Measurements from ENCODE around the gene MAP1LC3A.
A peak's percentile ranks its signal among the peaks of the same experiment; 100 is the strongest.

The MAP1LC3A gene

GRCh38 chr20:34595377-34596184 lies 37.1 kb downstream of the MAP1LC3A start:
- Histone ChIP-seq H3K4me2 (ENCODE audit: low read depth, low read length) (no peak overlapping the region), H2AFZ (ENCODE audit: low read length) (no peak overlapping the region), H3K9me2 (replicated peaks; ENCODE audit: insufficient read depth, low read length) (no peaks in the 10 kb centered on the region), H4K20me1 (ENCODE audit: insufficient read depth, low read length) (no peaks in the 10 kb centered on the region), H3K27me3 (replicated peaks; ENCODE audit: insufficient read depth, low read length) (no peaks in the 10 kb centered on the region), H3K9ac (ENCODE audit: low read length) (no peak overlapping the region), H3K4me3 (ENCODE audit: low read length) (no peak overlapping the region), H3F3A (ENCODE audit: insufficient read depth, low read length) (no peaks in the 10 kb centered on the region), H3K9me3 (replicated peaks; ENCODE audit: insufficient read depth, low read length) (no peaks in the 10 kb centered on the region), H3K36me3 (replicated peaks; ENCODE audit: insufficient read depth, low read length) (no peaks in the 10 kb centered on the region), H3K4me1 (ENCODE audit: low read length) (peaks cover 3% of the 10 kb centered on the region; the same call in 1 of the 2 replicates), H3K27ac (ENCODE audit: low read length) (no peak overlapping the region), H3K79me2 (ENCODE audit: low read length) (no peaks in the 10 kb centered on the region)
- no peak for DNase-seq
- TF ChIP-seq EZH2 (optimal IDR thresholded peaks at IDR 0.05; ENCODE audit: low read depth, low read length) (no peak), EZH2phosphoT487 (IDR thresholded peaks at IDR 0.05; ENCODE audit: low read length) (no peak), CTCF (IDR thresholded peaks at IDR 0.05; ENCODE audit: low read length) (no peak)

GRCh38 chr20:34600892-34601653 lies 42.6 kb downstream of the MAP1LC3A start:
- TF ChIP-seq CTCF (IDR thresholded peaks at IDR 0.05; ENCODE audit: low read length), result no peak
- no peak for TF ChIP-seq EZH2 (optimal IDR thresholded peaks at IDR 0.05; ENCODE audit: low read depth, low read length)
- TF ChIP-seq EZH2phosphoT487 (IDR thresholded peaks at IDR 0.05; ENCODE audit: low read length), result no peak
- Histone ChIP-seq H3F3A (ENCODE audit: insufficient read depth, low read length) (peaks cover 10% of the 10 kb centered on the region), H3K36me3 (replicated peaks; ENCODE audit: insufficient read depth, low read length) (no peaks in the 10 kb centered on the region), H3K27ac (ENCODE audit: low read length) (peak overlapping the region; percentile 19; the same call in 1 of the 2 replicates), H4K20me1 (ENCODE audit: insufficient read depth, low read length) (no peaks in the 10 kb centered on the region), H3K79me2 (ENCODE audit: low read length) (no peaks in the 10 kb centered on the region), H3K4me2 (ENCODE audit: low read depth, low read length) (peak overlapping the region; percentile 51; the same call in 1 of the 2 replicates), H3K4me1 (ENCODE audit: low read length) (peaks cover 30% of the 10 kb centered on the region), H3K27me3 (replicated peaks; ENCODE audit: insufficient read depth, low read length) (no peaks in the 10 kb centered on the region), H3K9me3 (replicated peaks; ENCODE audit: insufficient read depth, low read length) (no peaks in the 10 kb centered on the region), H3K4me3 (ENCODE audit: low read length) (0 out of 2 replicates have a peak overlapping the region, but pooled peaks have one; percentile 1), H2AFZ (ENCODE audit: low read length) (no peak overlapping the region), H3K9ac (ENCODE audit: low read length) (no peak overlapping the region), H3K9me2 (replicated peaks; ENCODE audit: insufficient read depth, low read length) (no peaks in the 10 kb centered on the region)
- peak; percentile 72 for DNase-seq

- Histone ChIP-seq H3K9me3 (replicated peaks; ENCODE audit: insufficient read depth, low read length) (no peaks in the 10 kb centered on the region), H3K4me2 (ENCODE audit: low read depth, low read length) (no peak overlapping the region; the same call in 1 of the 2 replicates), H3F3A (ENCODE audit: insufficient read depth, low read length) (peaks cover 10% of the 10 kb centered on the region), H3K9ac (ENCODE audit: low read length) (no peak overlapping the region), H3K4me1 (ENCODE audit: low read length) (peaks cover 30% of the 10 kb centered on the region), H2AFZ (ENCODE audit: low read length) (no peak overlapping the region), H3K27me3 (replicated peaks; ENCODE audit: insufficient read depth, low read length) (no peaks in the 10 kb centered on the region), H3K79me2 (ENCODE audit: low read length) (no peaks in the 10 kb centered on the region), H3K9me2 (replicated peaks; ENCODE audit: insufficient read depth, low read length) (no peaks in the 10 kb centered on the region), H3K27ac (ENCODE audit: low read length) (no peak overlapping the region), H4K20me1 (ENCODE audit: insufficient read depth, low read length) (no peaks in the 10 kb centered on the region), H3K4me3 (ENCODE audit: low read length) (no peak overlapping the region), H3K36me3 (replicated peaks; ENCODE audit: insufficient read depth, low read length) (no peaks in the 10 kb centered on the region)
- TF ChIP-seq EZH2 (optimal IDR thresholded peaks at IDR 0.05; ENCODE audit: low read depth, low read length) (no peak), CTCF (IDR thresholded peaks at IDR 0.05; ENCODE audit: low read length) (no peak), EZH2phosphoT487 (IDR thresholded peaks at IDR 0.05; ENCODE audit: low read length) (no peak)
- no peak for DNase-seq
Observed at GRCh38 chr20:34604980-34605788, 46.7 kb downstream of the MAP1LC3A start.
